ENCODE measurements around the gene PLPP6.

DNA sequence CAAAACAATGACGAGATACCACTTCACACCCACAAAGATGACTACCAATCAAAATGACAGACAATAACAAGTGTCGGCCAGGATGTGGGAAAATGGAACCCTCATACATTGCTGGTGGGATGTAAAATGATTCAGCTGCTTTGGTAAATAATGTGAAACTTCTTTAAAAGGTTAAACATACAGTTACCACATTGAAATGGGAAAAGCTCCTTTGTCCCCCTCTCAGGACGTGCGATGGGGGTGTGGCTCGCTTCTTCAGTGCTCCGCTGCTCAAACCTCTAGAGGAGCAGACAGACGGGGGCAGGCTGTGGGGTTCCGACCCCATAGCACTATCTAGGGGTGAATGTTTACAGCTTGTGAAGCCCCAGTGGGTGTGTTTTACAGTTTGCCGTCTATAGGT, 8.0 kb upstream of the PLPP6 start:
- TF ChIP-seq, protein P1, sequence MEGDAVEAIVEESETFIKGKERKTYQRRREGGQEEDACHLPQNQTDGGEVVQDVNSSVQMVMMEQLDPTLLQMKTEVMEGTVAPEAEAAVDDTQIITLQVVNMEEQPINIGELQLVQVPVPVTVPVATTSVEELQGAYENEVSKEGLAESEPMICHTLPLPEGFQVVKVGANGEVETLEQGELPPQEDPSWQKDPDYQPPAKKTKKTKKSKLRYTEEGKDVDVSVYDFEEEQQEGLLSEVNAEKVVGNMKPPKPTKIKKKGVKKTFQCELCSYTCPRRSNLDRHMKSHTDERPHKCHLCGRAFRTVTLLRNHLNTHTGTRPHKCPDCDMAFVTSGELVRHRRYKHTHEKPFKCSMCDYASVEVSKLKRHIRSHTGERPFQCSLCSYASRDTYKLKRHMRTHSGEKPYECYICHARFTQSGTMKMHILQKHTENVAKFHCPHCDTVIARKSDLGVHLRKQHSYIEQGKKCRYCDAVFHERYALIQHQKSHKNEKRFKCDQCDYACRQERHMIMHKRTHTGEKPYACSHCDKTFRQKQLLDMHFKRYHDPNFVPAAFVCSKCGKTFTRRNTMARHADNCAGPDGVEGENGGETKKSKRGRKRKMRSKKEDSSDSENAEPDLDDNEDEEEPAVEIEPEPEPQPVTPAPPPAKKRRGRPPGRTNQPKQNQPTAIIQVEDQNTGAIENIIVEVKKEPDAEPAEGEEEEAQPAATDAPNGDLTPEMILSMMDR (IDR thresholded peaks at IDR 0.05) = no peak
- no peak for TF ChIP-seq POLR2A (IDR thresholded peaks at IDR 0.05)

Data from vagina (tissue), 2 donors.